Measurements from ENCODE around the gene ZNF276. TPM values are rescaled to one million over a fixed set of nuclear protein-coding genes. Genes with fewer than 3 reads are reported as not detected.

Gene ZNF276
- polyA plus RNA-seq, 1 of the 3 experiments (the other 2 are of a cell fraction) = 24.9 TPM

DNA sequence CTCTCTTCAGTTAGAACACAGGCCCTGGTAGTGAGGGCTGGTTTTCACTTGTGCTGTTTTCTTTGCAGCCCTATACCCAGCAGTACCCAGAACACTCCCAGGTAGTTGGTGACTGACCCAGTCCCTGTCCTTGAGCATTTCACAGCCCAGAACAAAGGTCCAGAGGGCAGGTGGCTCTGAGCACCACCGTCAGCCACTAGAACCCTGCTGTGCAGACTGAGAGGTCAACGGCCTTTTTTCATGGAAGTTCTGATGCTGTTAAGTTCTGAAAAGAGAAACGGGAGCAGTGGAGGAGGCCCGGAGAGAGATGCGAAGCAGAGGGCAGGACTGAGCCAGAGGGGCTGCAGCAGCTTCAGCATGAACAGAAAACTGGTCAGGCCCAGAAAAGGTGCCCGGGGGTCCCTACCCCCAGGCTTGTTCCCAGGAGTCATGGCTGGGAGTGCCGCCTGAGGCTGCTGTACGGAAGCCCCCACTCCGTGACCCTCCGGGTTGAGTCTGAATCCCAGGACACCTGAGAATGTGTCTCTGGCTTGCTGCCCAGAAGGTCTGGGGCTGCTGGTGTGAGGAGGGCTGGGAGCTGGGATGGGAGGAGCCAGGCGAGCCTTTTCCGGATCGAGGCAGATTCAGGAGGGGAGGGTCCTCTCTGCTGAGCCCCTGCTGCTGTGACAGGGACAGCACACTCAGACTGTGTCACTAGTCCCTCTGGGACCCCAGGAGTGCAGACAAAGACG lies 8.7 kb downstream of the ZNF276 start:
- H3K9me3 ChIP-seq = no peaks in the 10 kb centered on the region
- H3K4me2 ChIP-seq = no peak overlapping the region
- CTCF ChIA-PET = interaction anchor here (0.6 to 1.2 kb wide), 2 partner anchors 29 to 131 kb away, joined by 3 read pairs; no protein-coding TSS in a partner anchor
- H3K9ac ChIP-seq = no peak overlapping the region
- H3K4me3 ChIP-seq (ENCODE audit: low read depth in 2 of 2, low read length in 1 of 2) = no peak overlapping the region
- POLR2A ChIA-PET = no interaction called here
- no peak for DNase-seq
- peaks cover 7% of the 10 kb centered on the region for H4K20me1 ChIP-seq (ENCODE audit: insufficient read depth)
- no peaks in the 10 kb centered on the region; a peak in 1 of 4 replicates for H3K4me1 ChIP-seq (ENCODE audit: control insufficient read depth in 1 of 2, insufficient read depth in 2 of 2, low read depth in 1 of 2, low read length in 1 of 2)
- WGBS (ENCODE audit: low lambda C conversion rate) = 82% methylated on average over 10 of the region's 14 CpGs
- peaks cover 1% of the 10 kb centered on the region for H3F3A ChIP-seq (replicated peaks; ENCODE audit: insufficient read depth)
- H2AFZ ChIP-seq (ENCODE audit: low read depth) = no peak overlapping the region
- peaks cover 35 to 49% of the 10 kb centered on the region in 2 experiments for H3K36me3 ChIP-seq (replicated peaks in 1 of 2; ENCODE audit: control insufficient read depth in 1 of 2, insufficient read depth in 2 of 2, low read length in 1 of 2)
- no peaks in the 10 kb centered on the region for H3K27me3 ChIP-seq (ENCODE audit: insufficient read depth)
- no peak overlapping the region for H3K27ac ChIP-seq (ENCODE audit: low read depth in 2 of 2, low read length in 1 of 2)
- TF ChIP-seq EP300 (IDR thresholded peaks at IDR 0.05; ENCODE audit: borderline replicate concordance in 1 of 2, low read depth in 1 of 2, low read length in 1 of 2) = no peak
- no peak for TF ChIP-seq MXI1 (IDR thresholded peaks at IDR 0.05; ENCODE audit: low read depth, low read length)
- TF ChIP-seq FOXM1 (IDR thresholded peaks at IDR 0.05; ENCODE audit: low read depth) = no peak
- TF ChIP-seq SIN3A (IDR thresholded peaks at IDR 0.05; ENCODE audit: borderline replicate concordance, low read depth, low read length) = no peak
- no peak for TF ChIP-seq TAF1 (IDR thresholded peaks at IDR 0.05; ENCODE audit: borderline replicate concordance, low read depth, low read length)
- TF ChIP-seq PBX3 (IDR thresholded peaks at IDR 0.05) = no peak
- TF ChIP-seq FOSL2 (IDR thresholded peaks at IDR 0.05; ENCODE audit: borderline replicate concordance, low read depth) = no peak
- TF ChIP-seq JUND (IDR thresholded peaks at IDR 0.05) = no peak
- TF ChIP-seq GATA2 (CRISPR knock-in tag; IDR thresholded peaks at IDR 0.05) = no peak
- no peak for TF ChIP-seq RAD21 (IDR thresholded peaks at IDR 0.05; ENCODE audit: low read length)
- TF ChIP-seq POLR2AphosphoS5 (IDR thresholded peaks at IDR 0.05; ENCODE audit: low read depth, low read length) = no peak
- no peak for TF ChIP-seq REST (IDR thresholded peaks at IDR 0.05; ENCODE audit: low read depth, low read length)
- TF ChIP-seq MEF2A (IDR thresholded peaks at IDR 0.05; ENCODE audit: borderline replicate concordance, low read depth) = no peak
- TF ChIP-seq CHD2 (IDR thresholded peaks at IDR 0.05; ENCODE audit: low read length, partially characterized antibody) = no peak
- TF ChIP-seq MAX (IDR thresholded peaks at IDR 0.05; ENCODE audit: low read depth) = no peak
- no peak for TF ChIP-seq EZH2phosphoT487 (IDR thresholded peaks at IDR 0.05; ENCODE audit: borderline replicate concordance, low read depth)
- TF ChIP-seq FOXJ3 (CRISPR knock-in tag; IDR thresholded peaks at IDR 0.05) = no peak
- no peak for TF ChIP-seq NFIC (IDR thresholded peaks at IDR 0.05; ENCODE audit: borderline replicate concordance)
- TF ChIP-seq TEAD4 (IDR thresholded peaks at IDR 0.05; ENCODE audit: borderline replicate concordance, insufficient read depth) = no peak
- TF ChIP-seq, protein P1, sequence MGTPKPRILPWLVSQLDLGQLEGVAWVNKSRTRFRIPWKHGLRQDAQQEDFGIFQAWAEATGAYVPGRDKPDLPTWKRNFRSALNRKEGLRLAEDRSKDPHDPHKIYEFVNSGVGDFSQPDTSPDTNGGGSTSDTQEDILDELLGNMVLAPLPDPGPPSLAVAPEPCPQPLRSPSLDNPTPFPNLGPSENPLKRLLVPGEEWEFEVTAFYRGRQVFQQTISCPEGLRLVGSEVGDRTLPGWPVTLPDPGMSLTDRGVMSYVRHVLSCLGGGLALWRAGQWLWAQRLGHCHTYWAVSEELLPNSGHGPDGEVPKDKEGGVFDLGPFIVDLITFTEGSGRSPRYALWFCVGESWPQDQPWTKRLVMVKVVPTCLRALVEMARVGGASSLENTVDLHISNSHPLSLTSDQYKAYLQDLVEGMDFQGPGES (IDR thresholded peaks at IDR 0.05; ENCODE audit: low read depth, low read length) = no peak
- no peaks in the 10 kb centered on the region for H3K9me2 ChIP-seq
- H3K79me2 ChIP-seq (ENCODE audit: insufficient read depth) = peaks cover 32% of the 10 kb centered on the region

Measured in SK-N-SH (cell line).